Medulla oblongata (tissue), 1 donor: ENCODE results near the gene KDM1A.
A peak's percentile ranks its signal among the peaks of the same experiment; 100 is the strongest.

Source experiments
- DNase-seq: peaks from one replicate; pipeline ENCODE4 v3.0.0-alpha.2; 2015; ENCODE audit errors: extremely low spot score

Gene KDM1A

DNA sequence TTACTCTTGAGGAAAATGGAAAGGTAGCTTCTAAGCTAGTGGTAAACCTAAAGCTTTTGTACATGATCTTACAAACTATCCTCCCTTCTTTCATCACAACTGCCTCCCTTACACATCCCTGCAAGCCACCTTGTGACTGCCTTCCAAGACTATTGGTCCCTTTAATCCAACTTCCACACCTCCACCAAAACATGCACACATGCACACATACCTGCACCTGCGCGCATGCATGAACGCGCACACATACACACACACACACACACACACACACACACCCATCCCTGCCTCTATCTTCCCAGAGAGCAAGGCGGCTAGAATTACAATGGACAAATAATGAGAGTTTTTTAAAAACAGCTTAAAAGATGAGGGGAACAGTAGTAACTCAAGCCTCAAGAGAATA, 91.1 kb downstream of the KDM1A start:
- DNase-seq: no peak

DNA sequence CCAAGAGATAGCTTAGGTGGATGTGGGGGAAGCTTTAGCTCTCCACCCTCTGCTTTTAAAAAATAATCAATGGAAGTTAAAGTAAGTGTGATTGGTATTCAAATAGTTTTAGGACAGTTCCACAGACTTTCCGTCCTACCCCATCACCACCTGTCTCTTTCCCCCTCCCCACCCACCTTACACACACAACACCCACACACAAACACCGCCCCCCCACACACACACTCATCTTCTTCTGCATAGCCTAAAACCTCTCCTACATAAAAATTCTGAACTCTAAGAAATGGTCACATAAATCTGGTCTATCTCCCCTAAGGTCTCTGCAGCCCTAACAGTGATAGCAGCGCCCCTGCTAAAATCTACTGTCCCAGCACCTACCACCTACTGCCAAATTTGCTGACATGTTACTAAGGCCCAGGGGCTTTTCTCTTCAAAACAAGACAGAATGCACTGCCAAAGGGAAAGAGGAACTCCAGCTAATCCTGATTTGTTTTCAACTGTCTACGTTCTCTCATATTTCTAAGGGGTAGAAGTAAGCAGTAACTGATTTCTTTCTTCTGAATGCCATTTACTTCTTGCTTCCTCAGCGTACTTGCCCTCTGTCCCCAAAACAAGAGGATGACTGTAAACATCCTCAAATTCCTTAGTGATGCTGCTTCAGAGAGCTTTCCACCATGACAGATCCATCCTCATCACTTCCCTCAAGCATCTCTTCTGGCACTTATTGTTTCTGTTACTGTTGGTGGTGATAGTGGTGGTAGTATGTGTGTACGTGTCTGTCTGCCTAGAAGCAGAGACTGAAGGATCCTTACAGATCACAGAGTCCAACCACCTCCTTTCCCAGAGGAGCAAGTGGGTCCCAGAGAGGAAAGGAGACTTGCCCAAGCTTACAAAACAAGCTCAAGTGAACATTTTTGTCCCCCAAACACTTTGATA, 92.6 kb downstream of the KDM1A start:
- DNase-seq: peak; percentile 28

DNA sequence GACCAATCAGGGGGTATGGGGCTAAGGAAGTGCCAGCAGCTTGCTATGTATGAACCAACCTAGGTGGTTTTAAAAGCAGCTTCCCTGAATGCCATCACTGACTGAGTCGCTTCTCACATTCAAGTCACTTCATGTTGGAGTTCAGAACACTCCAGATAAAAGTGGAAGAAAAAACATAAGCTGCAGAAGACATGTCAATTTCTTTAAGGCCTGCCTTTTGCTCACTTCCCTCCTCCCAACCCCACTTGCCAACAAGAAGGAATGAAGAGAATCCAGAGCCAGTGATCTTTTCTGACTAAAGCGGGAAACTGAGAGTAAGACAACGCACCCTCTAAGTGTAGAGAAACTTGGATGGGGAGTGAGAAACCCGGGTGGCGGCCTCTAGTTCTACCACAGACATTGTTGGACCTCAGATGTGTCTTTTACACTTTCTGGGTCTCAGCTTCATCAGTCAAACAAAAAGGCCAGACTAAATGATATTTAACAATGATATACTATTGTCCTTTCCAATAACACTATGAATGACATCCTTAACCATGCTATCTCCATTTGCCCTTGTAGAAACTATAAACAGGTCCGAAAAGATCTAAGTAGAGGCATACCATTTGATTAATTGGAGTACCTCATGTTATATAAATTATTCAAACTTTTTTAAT, 95.3 kb downstream of the KDM1A start:
- DNase-seq: peak; percentile 49

DNA sequence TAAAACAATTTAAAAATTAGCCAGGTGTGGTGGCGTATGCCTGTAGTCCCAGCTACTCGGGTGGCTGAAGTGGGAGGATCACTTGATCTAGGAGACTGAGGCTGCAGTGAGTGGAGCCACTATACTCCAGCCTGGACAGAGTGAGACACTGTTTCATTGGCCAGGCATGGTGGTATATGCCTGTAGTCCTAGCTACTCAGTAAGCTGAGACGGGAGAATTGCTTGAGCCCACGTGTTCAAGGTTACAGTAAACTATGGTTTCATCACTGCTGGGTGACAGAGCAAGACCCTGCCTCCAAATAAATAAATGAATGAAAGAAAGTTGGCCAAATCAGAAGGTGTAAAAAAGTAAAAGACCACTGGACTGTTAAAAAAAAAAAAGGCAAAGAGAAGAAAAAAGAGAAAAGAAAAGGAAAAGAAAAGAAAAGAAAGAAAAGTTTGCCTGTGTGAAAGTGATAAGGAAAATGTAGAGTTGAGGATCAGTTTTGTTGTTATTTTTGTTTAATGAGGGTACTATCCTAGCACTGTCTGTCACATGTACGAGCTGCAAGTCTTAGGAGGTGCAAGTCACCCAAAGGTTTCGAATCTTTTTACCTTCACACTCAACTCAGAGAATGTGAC, 97.1 kb downstream of the KDM1A start:
- no peak for DNase-seq

DNA sequence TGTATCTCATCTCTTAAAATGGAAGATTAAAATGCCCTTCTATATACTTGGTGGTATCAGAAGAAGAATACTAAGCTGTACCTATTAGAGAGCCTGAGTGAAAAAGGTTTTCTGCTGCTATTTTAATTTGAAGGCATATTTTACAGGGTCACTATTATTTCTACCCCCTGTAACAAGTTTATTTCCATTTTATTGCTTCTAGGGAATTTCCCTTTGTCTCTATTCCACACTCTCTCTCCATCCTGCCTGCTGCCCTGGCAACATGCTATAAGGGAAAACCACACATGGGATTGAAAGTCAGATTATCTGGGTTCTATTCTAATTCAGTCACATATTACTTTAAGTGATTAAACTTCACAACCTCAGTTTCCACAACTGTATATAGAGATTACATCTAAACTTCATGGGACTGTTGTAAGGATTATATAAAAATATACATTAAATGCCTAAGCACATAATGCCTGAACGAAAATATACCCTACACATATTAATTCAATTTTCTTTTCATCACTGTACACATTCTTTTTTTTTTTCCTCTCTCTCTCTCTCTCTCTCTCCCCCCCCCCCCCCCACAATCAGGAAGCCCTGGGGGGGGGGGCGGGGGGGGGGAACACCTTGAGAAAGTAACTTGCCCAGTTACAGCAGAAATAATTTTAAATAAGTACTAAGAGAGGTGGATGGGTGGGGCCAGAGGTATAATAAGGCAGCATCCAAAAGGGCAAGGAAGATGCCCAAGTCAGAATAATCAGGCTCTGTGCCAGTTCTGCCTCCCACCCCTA, 97.8 kb downstream of the KDM1A start:
- DNase-seq: no peak

DNA sequence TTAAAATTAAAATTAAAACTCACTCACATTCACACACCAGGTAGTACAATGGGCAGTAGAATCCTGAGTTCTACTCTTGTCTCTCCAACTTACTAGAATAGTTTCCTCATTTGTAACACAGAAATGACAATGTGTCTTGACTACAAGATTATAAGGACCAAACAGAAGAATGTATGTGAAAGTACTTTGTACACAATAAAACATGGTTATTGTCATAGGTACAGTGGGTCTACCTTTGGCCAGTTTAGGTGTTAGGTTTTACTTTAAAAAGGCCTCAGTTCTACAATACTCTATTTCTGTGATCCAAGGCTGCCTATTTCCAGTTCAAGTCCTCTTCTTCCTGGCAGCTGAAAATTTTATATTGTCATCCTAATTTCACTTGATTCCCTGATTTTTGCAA, 99.1 kb downstream of the KDM1A start:
- DNase-seq: no peak

DNA sequence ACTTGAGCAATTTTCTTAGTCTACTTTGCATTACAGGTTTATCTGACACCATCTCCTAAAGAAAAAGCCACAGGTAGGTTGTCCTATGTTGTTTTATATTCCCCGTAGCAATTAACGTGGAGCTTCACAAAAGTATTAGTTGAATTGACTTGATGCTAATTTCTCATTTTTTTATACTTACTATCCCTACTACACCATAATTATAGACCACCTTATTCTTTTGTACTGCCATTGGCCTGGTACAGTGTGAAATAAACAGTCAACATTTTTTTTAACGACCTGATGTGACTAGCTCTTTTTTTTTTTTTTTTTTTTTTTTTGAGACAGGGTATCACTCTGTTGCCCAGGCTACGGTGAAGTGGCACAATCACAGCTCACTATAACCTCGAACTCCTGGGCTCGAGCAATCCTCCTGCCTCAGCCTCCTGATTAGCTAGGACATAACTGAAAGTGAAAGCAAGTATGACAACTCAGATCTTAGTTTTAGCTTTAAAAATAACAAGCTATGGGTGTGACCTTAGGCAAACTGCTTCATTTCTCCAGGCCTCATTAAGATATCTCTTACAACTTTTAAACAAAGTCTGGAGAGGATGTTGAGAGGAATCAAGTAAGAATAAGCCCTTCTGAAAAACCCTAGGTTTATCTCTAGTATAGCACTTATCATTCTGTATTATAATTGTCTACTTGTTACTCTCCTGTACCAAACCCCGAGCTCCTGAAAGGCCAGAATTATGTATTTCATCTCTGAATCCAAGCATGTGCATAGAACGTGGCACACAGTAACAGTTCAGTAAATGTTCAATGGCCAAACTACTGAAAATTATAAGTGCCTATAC, 99.9 kb downstream of the KDM1A start:
- no peak for DNase-seq

DNA sequence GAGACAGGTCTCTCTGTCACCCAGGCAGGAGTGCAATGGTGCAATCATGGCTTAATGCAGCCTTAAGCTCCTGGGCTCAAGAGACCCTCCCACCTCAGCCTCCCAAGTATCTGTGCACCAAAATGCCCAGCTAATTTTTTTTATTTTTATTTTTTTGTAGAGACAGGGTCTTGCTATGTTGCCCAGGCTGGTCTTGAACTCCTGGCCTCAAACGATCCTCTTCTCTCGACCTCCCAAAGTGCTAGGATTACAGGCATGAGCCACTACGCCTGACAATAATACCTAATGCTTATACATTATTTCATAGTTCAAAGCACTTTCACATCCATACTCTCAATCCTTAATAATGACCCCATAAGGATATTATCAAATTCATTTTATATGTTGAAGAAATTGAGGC, 101.1 kb downstream of the KDM1A start:
- no peak for DNase-seq

DNA sequence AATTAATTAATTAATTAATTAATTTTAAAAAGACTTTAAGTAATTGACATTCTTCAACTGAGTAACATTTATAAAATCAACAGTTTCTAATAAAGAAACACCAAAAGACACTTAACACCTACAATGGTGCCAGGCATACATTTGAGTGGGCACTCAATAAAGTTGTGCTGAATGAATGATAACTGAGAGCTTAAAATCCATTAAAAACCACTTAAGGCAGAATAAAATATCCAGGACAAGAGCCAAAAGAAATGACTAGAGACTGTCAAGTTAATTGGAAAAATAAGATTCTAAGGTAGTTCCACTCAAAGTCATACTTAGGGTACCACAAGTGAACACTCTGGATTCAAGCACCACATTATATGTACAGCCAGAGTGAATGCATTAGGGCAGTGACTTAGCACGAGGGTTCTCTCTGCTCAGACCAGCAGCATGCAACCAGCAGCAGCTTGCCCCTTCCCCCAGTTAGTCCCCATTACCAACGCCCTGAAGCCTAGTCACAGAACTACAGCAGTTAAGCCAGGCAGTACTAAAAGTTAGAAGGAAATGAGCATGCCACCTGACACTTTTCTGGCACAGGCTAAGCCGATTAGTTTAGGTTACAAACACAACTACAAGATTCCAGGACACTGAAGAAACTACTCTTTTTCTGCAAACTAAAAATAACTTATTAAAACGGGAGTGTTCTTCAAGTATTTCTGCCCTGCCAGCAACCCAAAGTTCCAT, 102.9 kb downstream of the KDM1A start:
- DNase-seq: no peak

DNA sequence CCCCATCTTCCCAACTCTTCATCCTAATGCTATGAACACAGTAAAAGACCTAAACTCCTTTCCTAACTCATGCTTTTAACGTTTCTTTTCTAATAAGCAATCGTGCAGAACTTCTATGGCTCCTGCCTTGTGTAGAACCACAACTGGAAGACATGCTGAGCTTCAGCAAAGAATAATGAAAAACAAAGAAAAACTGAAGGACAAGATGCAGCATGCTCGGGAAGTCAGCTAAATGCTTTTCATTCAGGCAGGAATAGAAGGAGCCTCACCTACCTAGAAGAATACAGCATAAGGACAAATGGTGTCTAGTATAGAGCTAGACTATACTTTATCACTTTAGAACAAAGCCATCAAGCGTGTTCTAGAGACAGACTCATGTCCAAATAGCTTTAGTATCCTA, 103.5 kb downstream of the KDM1A start:
- no peak for DNase-seq

DNA sequence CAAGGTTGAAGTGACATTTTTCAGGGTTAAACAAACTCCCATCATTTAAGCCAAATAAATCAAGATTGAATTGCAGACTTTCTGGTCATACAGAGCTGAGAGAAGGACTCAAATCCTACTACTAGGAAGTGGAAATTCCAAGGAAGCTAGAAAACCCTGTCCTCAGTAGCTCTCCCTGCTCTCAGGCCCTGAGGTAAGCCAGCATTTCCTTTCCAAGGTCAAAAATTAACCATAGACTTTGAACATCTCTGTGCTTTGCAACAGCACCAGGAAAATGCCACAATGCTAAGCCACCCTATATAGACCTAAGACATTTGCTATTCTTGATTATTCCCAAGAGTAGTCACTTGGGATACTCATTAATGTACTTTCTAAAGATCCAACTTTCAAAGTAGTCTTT, 104.3 kb downstream of the KDM1A start:
- DNase-seq: no peak

DNA sequence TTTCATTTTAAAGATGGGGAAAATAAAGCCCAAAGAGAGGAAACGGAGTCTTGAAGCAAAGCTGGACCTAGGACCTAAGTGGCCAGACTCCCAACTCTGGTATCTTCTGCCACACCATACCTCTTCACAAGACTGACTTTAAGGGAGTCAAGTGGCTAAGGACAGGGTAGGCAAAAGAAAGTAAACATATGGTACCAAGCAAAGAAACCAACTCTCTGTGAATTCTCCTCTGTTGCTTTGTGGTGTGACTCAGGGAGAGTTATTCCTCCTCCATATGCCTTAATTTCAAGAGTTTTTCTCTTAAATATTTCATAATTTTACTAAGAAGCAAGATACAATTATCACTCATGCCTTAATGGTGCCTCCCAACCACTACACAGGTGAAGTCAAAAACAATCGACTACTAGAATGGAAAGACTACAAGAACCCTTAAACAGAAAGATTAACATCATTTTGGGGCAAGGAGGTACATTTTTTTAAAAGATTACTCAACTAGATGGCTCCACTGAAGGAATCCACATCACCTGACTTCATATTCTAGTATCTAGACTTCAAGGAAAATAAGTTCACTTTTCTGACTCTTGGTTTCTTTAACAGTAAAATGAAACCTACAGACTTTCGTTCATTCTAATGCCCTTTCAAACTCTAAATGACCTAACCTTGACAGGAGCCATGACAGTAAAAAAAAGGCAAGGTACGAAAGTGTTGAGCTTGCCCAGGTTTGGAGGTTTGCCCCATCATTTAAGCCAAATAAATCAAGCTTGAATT, 105.2 kb downstream of the KDM1A start:
- DNase-seq: no peak

DNA sequence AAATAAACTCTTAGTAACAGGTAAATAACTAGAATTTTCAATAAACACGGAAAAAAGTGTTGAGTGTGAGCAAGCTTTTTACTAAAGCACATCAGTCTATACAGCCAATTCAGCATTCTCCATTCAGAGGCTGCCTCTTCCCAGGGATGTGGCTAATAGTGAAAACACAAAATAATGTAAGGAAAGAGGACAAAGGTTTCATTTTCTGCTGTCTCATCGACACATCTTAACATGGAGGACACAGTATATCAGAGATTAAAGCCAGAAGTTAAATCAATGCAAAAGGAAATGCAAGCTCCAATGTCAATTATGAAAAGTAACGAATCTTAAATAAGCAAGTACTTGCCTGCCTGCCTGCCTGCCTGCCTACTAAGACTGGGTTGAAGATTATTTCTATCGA, 106.2 kb downstream of the KDM1A start:
- DNase-seq: no peak

DNA sequence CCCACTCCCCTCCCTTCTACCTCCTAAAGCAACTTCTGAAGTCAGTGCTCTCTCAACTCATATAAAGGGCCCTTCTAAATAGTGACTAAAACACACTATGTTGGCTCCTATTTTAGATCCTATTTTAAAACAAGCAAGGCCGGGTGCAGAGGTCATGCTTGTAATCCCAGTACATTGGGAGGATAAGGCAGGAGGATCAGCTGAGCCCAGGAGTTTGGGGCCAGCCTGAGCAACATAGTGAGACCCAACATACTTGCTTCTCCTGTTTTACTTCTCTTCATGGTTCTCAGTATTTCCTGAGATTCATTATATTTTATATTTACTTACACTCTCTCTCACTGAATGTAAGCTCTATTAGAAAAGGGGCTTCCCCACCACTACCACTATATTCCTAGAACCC, 106.9 kb downstream of the KDM1A start:
- DNase-seq: no peak

DNA sequence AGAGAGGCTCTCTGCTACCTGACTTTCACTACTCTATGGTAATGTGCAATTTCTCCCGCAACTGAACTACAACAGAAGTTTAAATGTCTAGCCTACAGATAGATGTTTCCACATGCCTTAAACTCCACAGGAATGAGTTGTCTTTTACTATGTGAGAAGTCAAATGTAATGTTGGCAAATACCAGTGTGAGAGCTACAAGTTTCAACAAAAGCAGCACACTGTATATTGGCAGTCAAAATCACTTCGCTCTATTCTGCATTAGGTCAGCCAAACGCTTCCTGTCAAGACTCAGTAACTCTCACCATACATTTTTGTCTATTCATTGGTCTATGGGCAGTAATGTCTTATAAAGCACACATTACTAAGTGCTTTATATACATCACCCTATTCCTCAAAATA, 107.5 kb downstream of the KDM1A start:
- DNase-seq: no peak

DNA sequence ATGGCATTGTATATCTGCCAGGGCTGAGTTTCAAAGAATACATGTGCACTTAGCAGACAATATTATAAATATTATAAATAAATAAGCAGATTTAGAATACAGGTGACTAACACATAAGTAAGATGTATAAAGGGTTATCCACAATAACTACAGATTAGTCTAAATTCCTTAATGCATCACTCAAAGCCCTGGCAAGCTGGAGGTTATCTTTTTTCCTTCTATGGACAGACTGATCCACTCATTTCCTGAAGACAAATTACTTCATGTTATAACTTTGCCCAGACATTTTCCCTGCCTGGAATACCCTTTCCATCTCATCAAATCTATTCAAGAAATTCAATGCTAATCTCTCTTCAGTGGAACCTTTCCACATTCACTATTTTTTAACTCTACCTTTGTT, 110.6 kb downstream of the KDM1A start:
- DNase-seq: no peak

DNA sequence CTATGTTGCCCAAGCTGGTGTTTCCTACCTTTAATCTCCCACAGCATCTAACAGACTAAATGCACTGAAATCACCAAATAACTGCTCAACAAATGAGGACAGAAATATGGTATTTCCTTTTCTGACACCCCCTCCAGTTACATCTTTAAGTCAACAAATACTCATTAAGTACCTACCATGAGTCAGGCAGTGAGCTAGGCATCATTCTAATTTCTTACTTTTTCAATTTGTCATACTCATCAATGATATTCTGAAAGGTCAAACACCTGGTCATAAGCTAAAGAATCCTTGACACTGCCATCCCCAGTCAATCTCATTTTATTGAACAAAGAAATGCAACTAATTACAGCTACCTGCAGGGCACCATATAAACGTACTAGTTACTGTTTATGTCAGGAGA, 112.8 kb downstream of the KDM1A start:
- no peak for DNase-seq
